Naive thymus-derived CD8-positive, alpha-beta T cell (primary cell): ENCODE results near the gene SLC4A1. TPM values are rescaled to one million over a fixed set of nuclear protein-coding genes. Genes with fewer than 3 reads are reported as not detected.

Experiments used
- ATAC-seq, 2 donors: fragments of 150-1000 bp; cut with Tn5 transposase in 1 of 2; sonication (Bioruptor Pico), chemical (Tn5 transposase) in 1 of 2; 1 replicate in 1 of 2; 2 replicates in 1 of 2; pipeline ENCODE4 v1.10.0; 2021; ENCODE audit warnings: mild to moderate bottlenecking in 2 of 2, moderate library complexity in 2 of 2
- POLR2A ChIA-PET: fragments of 350-600 bp; sonication (Branson Sonifier 250); formaldehyde crosslinking; loops from one replicate; lab custom pipeline; 2021; ENCODE audit warnings: antibody characterized with exemption; lab: Charles Lee
- DNase-seq, 10 donors: peaks; one replicate each; pipeline versions ENCODE4 v3.0.0 to v3.0.0-alpha.2; 2020 to 2022
- H3K27ac Mint-ChIP-seq, 10 donors: one replicate each; pipeline ENCODE4 v1.8.0; 2020 to 2022; ENCODE audit warnings: mild to moderate bottlenecking in 10 of 10, mixed read lengths in 10 of 10, moderate library complexity in 4 of 10, inconsistent platforms in 1 of 10
- H3K27me3 Mint-ChIP-seq, 5 donors: one replicate each; pipeline ENCODE4 v1.8.0; 2021 to 2022; ENCODE audit warnings: mixed read lengths in 5 of 5
- H3K36me3 Mint-ChIP-seq, 3 donors: one replicate each; pipeline ENCODE4 v1.8.0; 2020 to 2022; ENCODE audit warnings: mixed read lengths in 3 of 3, mild to moderate bottlenecking in 2 of 3, inconsistent platforms in 1 of 3
- H3K4me1 Mint-ChIP-seq, 4 donors: one replicate each; pipeline ENCODE4 v1.8.0; 2021 to 2022; ENCODE audit warnings: mixed read lengths in 4 of 4
- H3K4me3 Mint-ChIP-seq, 10 donors: one replicate each; pipeline ENCODE4 v1.8.0; 2020 to 2022; ENCODE audit warnings: mild to moderate bottlenecking in 10 of 10, mixed read lengths in 10 of 10, moderate library complexity in 6 of 10, inconsistent platforms in 1 of 10
- H3K9me3 Mint-ChIP-seq, 9 donors: one replicate each; pipeline ENCODE4 v1.8.0; 2020 to 2022; ENCODE audit warnings: mixed read lengths in 9 of 9, mild to moderate bottlenecking in 3 of 9, inconsistent platforms in 1 of 9, moderate library complexity in 1 of 9
- polyA plus RNA-seq, 3 donors: library from polyadenylated mRNA; unstranded; fragments of 300-500 nt; fragmentation: Illumina TruSeq; gene quantifications; one replicate each; pipeline ENCODE4 v1.2.3, GENCODE V29; 2021
- total RNA-seq, 8 experiments: library from RNA in 2 of 8; stranded (reverse) in 2 of 8; gene quantifications; one replicate each; pipeline ENCODE4 v1.2.3 and lab custom pipeline; 2021 to 2026

The SLC4A1 gene
- total and polyA plus RNA-seq, 5 experiments from 2014 or later: not detected

DNA sequence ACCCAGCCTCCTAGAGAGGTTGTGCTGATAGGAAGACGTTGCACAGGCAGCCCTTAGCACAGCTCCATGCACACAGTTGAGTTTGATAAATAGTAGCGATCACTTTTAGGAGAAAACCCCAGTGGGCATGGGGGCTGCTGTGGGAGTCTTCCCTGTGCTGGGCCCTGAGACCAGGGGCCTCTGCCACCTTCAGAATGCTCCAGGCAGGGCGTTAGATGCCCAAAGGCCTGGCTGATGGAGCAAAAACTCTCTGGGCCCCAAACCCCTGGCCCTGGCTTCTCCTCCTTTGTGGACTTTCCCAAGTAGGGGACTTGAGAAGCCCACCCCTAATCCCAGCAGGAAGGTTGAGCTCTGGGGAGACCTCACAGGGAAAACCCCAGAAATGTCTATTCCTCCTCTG lies 14.3 kb upstream of the SLC4A1 start:
- no peaks in the 10 kb centered on the region for H3K36me3 Mint-ChIP-seq
- H3K27ac Mint-ChIP-seq: no peak overlapping the region
- H3K27me3 Mint-ChIP-seq: peaks cover 0 to 3% (median 0%) of the 10 kb centered on the region in 5 donors
- no peak for ATAC-seq
- DNase-seq: no peak
- H3K4me3 Mint-ChIP-seq: no peak overlapping the region
- H3K4me1 Mint-ChIP-seq: peaks cover 8 to 14% (median 12%) of the 10 kb centered on the region in 4 donors
- POLR2A ChIA-PET: interaction anchor here (0.7 kb wide), 1 partner anchor 53 kb away, joined by 7 read pairs; no protein-coding TSS in a partner anchor
- no peaks in the 10 kb centered on the region for H3K9me3 Mint-ChIP-seq

DNA sequence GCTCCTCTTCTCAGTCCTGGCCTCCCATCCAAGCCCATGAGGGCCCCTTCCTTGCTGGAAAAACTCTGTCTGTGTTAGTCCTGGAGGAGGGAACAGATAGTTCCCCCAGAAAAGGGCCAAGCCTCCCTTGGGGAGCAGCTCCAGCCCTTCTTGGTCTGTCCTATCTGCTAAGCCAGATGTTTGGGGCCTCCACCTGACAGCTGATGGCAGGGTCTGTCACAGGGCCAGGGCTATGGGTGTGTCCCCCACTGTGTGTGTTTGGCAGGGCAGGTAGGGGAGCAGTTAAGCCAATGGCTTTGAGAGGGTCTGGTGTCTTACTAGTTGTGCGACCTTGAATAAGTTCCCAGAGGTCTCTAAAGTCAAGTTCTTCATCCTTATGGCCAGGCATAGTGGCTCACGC lies 13.6 kb upstream of the SLC4A1 start:
- Mint-ChIP-seq H3K27me3 (peaks cover 0 to 3% (median 0%) of the 10 kb centered on the region in 5 donors), H3K27ac (no peak overlapping the region)

DNA sequence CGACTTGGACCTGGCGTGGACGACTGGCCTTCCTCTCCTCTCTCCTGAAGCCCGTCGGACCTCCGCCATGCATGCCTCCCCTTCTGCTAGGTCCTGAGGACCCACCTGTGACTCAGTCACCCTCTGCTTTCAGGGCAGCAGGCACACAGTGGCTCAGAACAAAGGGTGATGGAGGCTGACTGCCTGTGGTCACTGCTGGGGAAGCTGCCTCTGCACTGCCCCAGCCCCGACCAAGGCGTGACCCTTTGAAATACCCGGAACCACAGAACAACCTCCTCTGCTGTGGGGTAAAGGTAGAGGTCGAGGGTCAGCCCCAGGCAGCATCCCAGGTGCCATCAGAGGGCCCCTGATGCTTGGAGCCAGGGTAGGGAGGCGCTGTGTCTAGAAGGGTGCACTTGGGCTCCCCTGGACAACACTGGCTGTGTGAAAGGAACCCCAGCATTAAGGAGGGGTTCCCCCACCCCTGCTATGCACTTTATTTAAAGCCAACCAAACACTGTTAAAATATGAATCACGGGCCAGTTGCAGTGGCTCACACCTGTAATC lies 12.5 kb upstream of the SLC4A1 start:
- Mint-ChIP-seq H3K27ac (peak overlapping the region in 1 of 10 donors; percentile 21), H3K36me3 (no peaks in the 10 kb centered on the region), H3K27me3 (peaks cover 0 to 3% (median 0%) of the 10 kb centered on the region in 5 donors), H3K4me1 (peaks cover 8 to 14% (median 12%) of the 10 kb centered on the region in 4 donors), H3K9me3 (no peaks in the 10 kb centered on the region), H3K4me3 (no peak overlapping the region)
- DNase-seq: no peak
- POLR2A ChIA-PET: interaction anchor here (1.1 kb wide), 1 partner anchor 64 kb away, joined by 3 read pairs; no protein-coding TSS in a partner anchor
- no peak for ATAC-seq

More for the DNA sequence above, 13.6 kb upstream of the SLC4A1 start:
- H3K9me3 Mint-ChIP-seq: no peaks in the 10 kb centered on the region
- no peak overlapping the region for H3K4me3 Mint-ChIP-seq
- POLR2A ChIA-PET: no interaction called here
- DNase-seq: no peak
- H3K36me3 Mint-ChIP-seq: no peaks in the 10 kb centered on the region
- ATAC-seq: no peak
- H3K4me1 Mint-ChIP-seq: peaks cover 8 to 14% (median 12%) of the 10 kb centered on the region in 4 donors

DNA sequence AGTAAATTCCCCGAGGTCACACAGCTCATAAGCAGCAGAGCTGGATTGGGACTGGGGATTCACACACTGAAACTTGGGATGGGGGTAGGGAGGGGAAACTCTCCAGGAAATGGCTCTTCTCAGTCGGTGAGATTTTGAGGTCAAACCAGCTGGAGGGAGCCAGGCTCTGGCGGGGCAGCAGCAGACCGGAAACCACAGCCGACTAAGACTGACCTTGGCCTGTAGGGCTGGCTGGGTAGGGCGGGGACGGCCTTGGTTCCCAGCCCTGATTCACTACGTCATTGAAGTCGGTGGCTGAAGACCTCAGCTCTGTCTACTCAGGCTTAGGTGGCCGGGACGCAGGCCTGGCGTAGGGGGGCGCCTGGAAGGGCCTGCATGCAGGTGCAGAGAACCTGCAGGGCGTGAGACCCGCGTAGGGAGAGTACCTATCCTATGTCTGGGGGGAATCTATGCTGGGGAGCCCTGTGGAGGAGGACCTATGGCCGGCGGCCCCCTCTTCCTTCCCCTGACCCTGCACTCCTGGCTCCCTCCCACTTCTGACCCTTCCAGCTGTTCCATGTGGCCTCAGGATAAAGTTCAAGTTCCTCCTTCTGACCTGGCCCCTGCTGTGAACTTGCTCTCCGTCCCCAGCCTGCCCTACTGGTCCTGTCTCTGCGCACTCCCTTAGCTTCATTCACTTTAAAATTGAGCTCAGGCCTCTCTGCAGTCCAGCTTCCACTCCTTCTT lies 11.9 kb upstream of the SLC4A1 start:
- DNase-seq (peak in 1 of 10 donors; percentile 31), ATAC-seq (peak in 1 of 2 donors; percentile 20)
- H3K4me1 Mint-ChIP-seq: peaks cover 8 to 14% (median 12%) of the 10 kb centered on the region in 4 donors
- POLR2A ChIA-PET: interaction anchor here (1.1 kb wide), 1 partner anchor 64 kb away, joined by 3 read pairs; no protein-coding TSS in a partner anchor
- H3K36me3 Mint-ChIP-seq: no peaks in the 10 kb centered on the region
- no peaks in the 10 kb centered on the region for H3K9me3 Mint-ChIP-seq
- H3K4me3 Mint-ChIP-seq: no peak overlapping the region
- H3K27ac Mint-ChIP-seq: peak overlapping the region in 1 of 10 donors; percentile 9
- peaks cover 0 to 3% (median 0%) of the 10 kb centered on the region in 5 donors for H3K27me3 Mint-ChIP-seq

- ATAC-seq (no peak), DNase-seq (peak in 1 of 10 donors; percentile 21)
- H3K36me3 Mint-ChIP-seq: no peaks in the 10 kb centered on the region
- no peak overlapping the region for H3K4me3 Mint-ChIP-seq
- peaks cover 0 to 3% (median 0%) of the 10 kb centered on the region in 5 donors for H3K27me3 Mint-ChIP-seq
- H3K27ac Mint-ChIP-seq: peak overlapping the region in 1 of 10 donors; percentile 9
- no peaks in the 10 kb centered on the region for H3K9me3 Mint-ChIP-seq
- POLR2A ChIA-PET: no interaction called here
- peaks cover 8 to 14% (median 12%) of the 10 kb centered on the region in 4 donors for H3K4me1 Mint-ChIP-seq
Observed at GRCh38 chr17:44279346-44279665, 11.4 kb upstream of the SLC4A1 start.

GRCh38 chr17:44277976-44278375 lies 10.0 kb upstream of the SLC4A1 start:
- DNase-seq (no peak), ATAC-seq (no peak)
- Mint-ChIP-seq H3K27me3 (peaks cover 0 to 8% (median 0%) of the 10 kb centered on the region in 5 donors), H3K4me3 (no peak overlapping the region), H3K36me3 (no peaks in the 10 kb centered on the region), H3K9me3 (no peaks in the 10 kb centered on the region), H3K4me1 (peaks cover 8 to 14% (median 12%) of the 10 kb centered on the region in 4 donors), H3K27ac (no peak overlapping the region)
- POLR2A ChIA-PET: interaction anchor here (0.6 kb wide), 1 partner anchor 32 kb away, joined by 4 read pairs; no protein-coding TSS in a partner anchor

DNA sequence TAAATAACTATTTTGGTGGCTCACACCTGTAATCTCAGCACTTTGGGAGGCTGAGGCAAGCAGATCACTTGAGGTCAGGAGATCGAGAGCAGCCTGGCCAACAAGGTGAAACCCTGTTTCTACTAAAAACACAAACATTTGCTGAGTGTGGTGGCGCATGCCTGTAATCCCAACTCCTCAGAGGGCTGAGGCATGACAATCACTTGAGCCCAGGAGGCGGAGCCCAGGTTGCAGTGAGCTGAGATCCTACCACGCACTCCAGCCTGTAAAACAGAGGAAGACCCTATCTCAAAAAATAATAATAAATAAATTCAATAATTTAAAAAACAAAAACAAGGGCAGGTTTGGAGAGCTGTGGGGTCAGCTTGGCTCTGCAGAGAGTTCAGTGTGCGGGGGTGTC lies 5.7 kb upstream of the SLC4A1 start:
- peaks cover 1 to 12% (median 4%) of the 10 kb centered on the region in 5 donors for H3K27me3 Mint-ChIP-seq
- no peak overlapping the region for H3K4me3 Mint-ChIP-seq
- POLR2A ChIA-PET: no interaction called here
- no peaks in the 10 kb centered on the region for H3K36me3 Mint-ChIP-seq
- peak in 1 of 10 donors; percentile 9 for DNase-seq
- peaks cover 0 to 1% (median 0%) of the 10 kb centered on the region in 9 donors for H3K9me3 Mint-ChIP-seq
- H3K4me1 Mint-ChIP-seq: peaks cover 0 to 2% (median 1%) of the 10 kb centered on the region in 4 donors
- no peak overlapping the region for H3K27ac Mint-ChIP-seq
- ATAC-seq: no peak

GRCh38 chr17:44272954-44273353 lies 5.0 kb upstream of the SLC4A1 start:
- ATAC-seq: no peak

GRCh38 chr17:44272321-44272951 lies 4.5 kb upstream of the SLC4A1 start:
- ATAC-seq: no peak
- Mint-ChIP-seq H3K4me1 (peaks cover 0 to 6% (median 2%) of the 10 kb centered on the region in 4 donors), H3K9me3 (peaks cover 0 to 1% (median 0%) of the 10 kb centered on the region in 9 donors), H3K36me3 (no peaks in the 10 kb centered on the region), H3K27me3 (peaks cover 1 to 12% (median 4%) of the 10 kb centered on the region in 5 donors), H3K27ac (peak overlapping the region in 3 of 10 donors; percentile 35 to 60 (median 50)), H3K4me3 (no peak overlapping the region)
- peak in 1 of 10 donors; percentile 31 for DNase-seq
- POLR2A ChIA-PET: no interaction called here

More at GRCh38 chr17:44272954-44273353, 5.0 kb upstream of the SLC4A1 start:
- Mint-ChIP-seq H3K9me3 (peaks cover 0 to 1% (median 0%) of the 10 kb centered on the region in 9 donors), H3K27me3 (peaks cover 1 to 12% (median 4%) of the 10 kb centered on the region in 5 donors), H3K36me3 (no peaks in the 10 kb centered on the region), H3K4me3 (no peak overlapping the region), H3K4me1 (peaks cover 0 to 6% (median 2%) of the 10 kb centered on the region in 4 donors), H3K27ac (peak overlapping the region in 1 of 10 donors; percentile 35)
- POLR2A ChIA-PET: no interaction called here
- DNase-seq: peak in 1 of 10 donors; percentile 46

DNA sequence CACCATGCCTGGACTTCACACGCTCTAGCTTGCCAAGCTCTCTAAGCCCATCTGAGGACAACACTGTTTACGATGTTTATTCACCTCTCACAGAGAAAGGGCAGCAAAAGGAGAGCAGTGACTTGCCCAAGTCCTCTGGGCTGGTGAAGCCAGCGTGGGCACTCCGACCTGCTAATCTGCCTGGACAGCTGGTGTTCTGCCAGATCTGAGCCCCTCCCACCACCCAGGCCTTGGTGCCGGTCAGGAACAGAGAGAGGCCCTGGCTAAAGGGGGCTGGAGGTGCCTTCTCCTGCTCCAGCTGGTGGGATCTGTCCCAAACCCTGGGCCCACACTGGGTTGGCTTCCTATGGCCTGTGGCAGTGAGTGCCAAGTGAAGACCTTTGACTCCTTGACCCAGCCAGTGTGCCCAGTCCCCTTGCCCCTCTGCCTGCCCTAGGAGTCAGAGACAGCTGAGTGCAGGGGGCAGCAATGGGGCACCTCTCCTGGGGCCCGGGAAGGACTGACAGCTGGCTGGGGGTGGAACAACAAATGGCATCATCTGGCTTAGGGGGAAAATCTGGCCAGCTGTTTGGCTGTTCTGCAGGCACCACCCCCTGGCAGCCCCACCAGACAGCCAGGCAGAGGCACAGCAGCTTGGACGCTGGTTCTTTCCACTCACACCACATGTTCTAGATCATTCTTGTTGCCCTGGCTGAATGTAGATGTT lies 1.8 kb upstream of the SLC4A1 start:
- DNase-seq (no peak), ATAC-seq (no peak)
- POLR2A ChIA-PET: interaction anchor here (0.7 kb wide), 2 partner anchors 53 to 491 kb away, joined by 5 to 6 read pairs; partner anchors contain the start of gene DUSP3
- Mint-ChIP-seq H3K27me3 (peaks cover 0 to 12% (median 4%) of the 10 kb centered on the region in 5 donors), H3K4me1 (peaks cover 0 to 6% (median 3%) of the 10 kb centered on the region in 4 donors), H3K27ac (no peak overlapping the region), H3K9me3 (peaks cover 0 to 1% (median 0%) of the 10 kb centered on the region in 9 donors), H3K36me3 (no peaks in the 10 kb centered on the region), H3K4me3 (no peak overlapping the region)

GRCh38 chr17:44268709-44269534 lies 987 bp upstream of the SLC4A1 start:
- ATAC-seq: no peak
- peak overlapping the region in 2 of 10 donors; percentile 13 to 47 for H3K27ac Mint-ChIP-seq
- no peaks in the 10 kb centered on the region for H3K36me3 Mint-ChIP-seq
- peaks cover 0 to 6% (median 3%) of the 10 kb centered on the region in 4 donors for H3K4me1 Mint-ChIP-seq
- DNase-seq: no peak
- peaks cover 0 to 1% (median 0%) of the 10 kb centered on the region in 9 donors for H3K9me3 Mint-ChIP-seq
- H3K27me3 Mint-ChIP-seq: peaks cover 0 to 12% (median 4%) of the 10 kb centered on the region in 5 donors
- H3K4me3 Mint-ChIP-seq: no peak overlapping the region
- POLR2A ChIA-PET: interaction anchor here (0.7 kb wide), 1 partner anchor 48 kb away, joined by 3 read pairs; no protein-coding TSS in a partner anchor
